ENCODE data around the gene KDM5A.
"Not testable (repeated sequence)": the region's sequence is repeated elsewhere in the genome, so short reads cannot be mapped to it uniquely, and the experiment has no call there.

Gene KDM5A

DNA sequence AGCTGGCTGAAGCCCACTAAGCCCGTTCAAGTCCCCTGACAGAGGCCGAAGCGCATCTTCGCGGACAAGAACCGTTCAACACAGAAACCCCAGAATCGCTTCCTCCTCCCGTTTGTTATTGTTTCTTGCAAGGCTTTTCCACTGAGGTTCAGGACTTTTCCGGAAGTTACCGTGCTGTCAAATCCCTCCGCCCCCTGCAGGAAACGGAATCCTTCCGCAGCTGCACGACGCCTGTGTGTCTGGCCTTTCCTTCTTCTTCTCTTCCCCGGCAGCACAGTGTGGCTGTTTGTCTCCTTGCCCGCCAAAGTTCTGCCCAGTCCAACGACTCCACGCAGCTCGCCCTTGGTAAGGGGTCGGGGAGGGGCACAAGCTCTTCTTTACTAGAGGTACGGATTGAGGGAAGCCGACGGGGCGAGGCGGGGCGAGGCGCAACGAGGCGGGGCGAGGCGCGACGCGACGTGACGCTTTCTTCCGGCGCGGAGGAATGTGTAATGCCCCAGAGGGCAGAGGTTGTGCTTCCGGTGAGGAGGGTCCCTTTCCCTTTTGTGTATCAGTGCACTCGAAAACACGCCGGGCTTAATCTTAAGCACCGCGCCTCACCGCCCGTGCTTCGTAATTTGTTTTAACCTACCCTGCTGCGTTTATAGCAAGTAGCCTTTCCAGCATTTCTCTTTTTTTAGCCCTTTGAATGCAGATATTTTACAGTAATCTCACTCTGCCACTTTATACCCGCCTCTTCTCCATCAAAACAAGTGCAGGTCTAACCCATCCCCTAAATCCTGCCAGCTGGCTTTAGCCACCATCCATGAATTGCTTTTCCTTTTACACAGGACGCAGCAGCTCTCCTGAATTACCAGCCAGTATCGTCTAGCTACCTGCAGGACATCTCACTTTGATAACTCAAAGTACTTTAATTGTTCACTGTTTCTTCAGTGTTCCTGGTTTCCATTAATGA lies at the start of gene KDM5A:
Gene KDM5A (minus strand): TSS at position 179 of the 955 bp plus-strand sequence. CDS start 229 bp downstream, outside the sequence.
- TF ChIP-seq, protein P1, sequence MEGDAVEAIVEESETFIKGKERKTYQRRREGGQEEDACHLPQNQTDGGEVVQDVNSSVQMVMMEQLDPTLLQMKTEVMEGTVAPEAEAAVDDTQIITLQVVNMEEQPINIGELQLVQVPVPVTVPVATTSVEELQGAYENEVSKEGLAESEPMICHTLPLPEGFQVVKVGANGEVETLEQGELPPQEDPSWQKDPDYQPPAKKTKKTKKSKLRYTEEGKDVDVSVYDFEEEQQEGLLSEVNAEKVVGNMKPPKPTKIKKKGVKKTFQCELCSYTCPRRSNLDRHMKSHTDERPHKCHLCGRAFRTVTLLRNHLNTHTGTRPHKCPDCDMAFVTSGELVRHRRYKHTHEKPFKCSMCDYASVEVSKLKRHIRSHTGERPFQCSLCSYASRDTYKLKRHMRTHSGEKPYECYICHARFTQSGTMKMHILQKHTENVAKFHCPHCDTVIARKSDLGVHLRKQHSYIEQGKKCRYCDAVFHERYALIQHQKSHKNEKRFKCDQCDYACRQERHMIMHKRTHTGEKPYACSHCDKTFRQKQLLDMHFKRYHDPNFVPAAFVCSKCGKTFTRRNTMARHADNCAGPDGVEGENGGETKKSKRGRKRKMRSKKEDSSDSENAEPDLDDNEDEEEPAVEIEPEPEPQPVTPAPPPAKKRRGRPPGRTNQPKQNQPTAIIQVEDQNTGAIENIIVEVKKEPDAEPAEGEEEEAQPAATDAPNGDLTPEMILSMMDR (IDR thresholded peaks at IDR 0.05; ENCODE audit: low read depth, low read length) = no peak
- DNase-seq (ENCODE audit: low read depth, low spot score) = peak; percentile 96
- in situ Hi-C loops (cut with HindIII; ENCODE audit: low sequenced_read_pairs) = no loop called here
- H3K4me3 ChIP-seq (ENCODE audit: low read depth, low read length) = peak within 1 kb of the TSS; percentile 76

DNA sequence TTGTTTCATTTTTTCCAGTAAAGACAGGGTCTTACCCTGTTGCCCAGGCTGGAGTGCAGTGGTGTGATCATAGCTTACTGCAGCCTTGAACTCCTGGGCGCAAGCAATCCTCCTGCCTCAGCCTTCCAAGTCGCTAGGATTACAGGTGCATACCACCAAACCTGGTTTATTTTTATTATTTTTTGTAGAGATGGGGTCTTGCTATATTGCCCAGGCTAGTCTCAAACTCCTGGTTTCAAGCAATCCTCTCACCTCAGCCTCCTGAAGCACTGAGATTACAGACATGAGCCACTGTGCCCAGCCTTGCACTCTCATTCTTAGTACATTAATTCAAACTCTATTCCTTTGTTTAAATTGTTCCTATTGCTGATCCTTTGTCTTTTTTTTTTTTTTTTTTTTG lies 46.6 kb upstream of the KDM5A start:
- DNase-seq (ENCODE audit: low read depth, low spot score); in situ Hi-C loops (cut with HindIII; ENCODE audit: low sequenced_read_pairs); H3K4me3 ChIP-seq (ENCODE audit: low read depth, low read length): not testable (repeated sequence)

DNA sequence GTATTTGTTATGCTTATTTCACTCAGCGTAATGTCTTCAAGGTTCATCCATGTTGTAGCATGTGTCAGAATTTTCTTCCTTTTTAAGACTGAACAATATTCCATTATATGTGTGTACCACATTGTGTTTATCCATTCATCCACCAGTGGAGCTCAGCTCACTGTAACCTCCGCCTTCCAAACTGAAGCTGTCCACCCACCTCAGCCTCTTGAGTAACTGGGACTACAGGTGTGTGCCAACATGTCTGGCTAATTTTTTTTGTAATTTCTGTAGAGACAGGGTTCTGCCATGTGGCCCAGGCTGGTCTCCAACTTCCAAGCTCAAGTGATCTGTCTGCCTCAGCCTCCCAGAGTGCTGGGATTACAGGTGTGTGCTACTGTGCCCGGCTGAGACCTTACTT lies 33.4 kb upstream of the KDM5A start:
- in situ Hi-C loops (cut with HindIII; ENCODE audit: low sequenced_read_pairs) = no loop called here
- no peak for DNase-seq (ENCODE audit: low read depth, low spot score)
- no peak overlapping the region for H3K4me3 ChIP-seq (ENCODE audit: low read depth, low read length)
- TF ChIP-seq, protein P1 (IDR thresholded peaks at IDR 0.05; ENCODE audit: low read depth, low read length) = no peak

DNA sequence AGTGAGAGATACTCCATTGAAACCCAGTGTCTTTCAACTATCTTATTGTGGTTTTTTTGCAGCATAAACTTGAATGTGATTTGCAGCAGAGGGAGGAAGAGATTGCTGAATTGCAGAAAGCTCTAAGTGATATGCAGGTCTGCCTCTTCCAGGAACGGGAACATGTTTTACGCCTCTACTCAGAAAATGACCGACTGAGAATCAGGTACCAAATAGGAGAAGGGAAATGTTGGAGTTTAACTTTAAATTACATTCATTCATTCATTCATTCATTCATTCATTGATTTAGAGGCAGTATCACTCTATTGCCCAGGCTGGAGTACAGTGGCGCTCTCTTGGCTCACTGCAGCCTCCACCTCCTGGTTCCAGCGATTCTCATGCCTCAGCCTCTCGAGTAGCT lies 29.3 kb upstream of the KDM5A start:
- TF ChIP-seq, protein P1 (IDR thresholded peaks at IDR 0.05; ENCODE audit: low read depth, low read length) = no peak
- no peak overlapping the region for H3K4me3 ChIP-seq (ENCODE audit: low read depth, low read length)
- DNase-seq (ENCODE audit: low read depth, low spot score) = no peak
- in situ Hi-C loops (cut with HindIII; ENCODE audit: low sequenced_read_pairs) = no loop called here

DNA sequence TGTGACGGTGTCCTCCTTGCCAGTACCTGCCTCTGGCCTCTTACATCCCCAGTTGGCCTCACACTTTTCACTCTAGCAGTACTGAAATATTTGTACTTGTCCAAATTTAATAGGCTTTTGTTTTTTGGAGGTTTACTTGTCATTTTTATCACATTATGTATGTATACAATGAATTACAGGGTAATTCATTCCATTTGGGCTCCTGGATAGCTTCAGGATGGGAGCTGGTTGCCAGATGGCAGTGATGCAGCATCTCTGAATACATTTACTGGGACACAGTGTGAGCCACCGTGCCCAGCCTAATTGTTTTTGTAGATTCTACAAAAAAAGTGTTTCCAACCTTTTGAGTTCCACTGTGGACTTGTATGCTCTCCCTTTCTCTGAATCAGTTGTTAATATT lies 25.7 kb upstream of the KDM5A start:
- TF ChIP-seq, protein P1 (IDR thresholded peaks at IDR 0.05; ENCODE audit: low read depth, low read length) = no peak
- DNase-seq (ENCODE audit: low read depth, low spot score) = no peak
- in situ Hi-C loops (cut with HindIII; ENCODE audit: low sequenced_read_pairs) = no loop called here
- no peak overlapping the region for H3K4me3 ChIP-seq (ENCODE audit: low read depth, low read length)

DNA sequence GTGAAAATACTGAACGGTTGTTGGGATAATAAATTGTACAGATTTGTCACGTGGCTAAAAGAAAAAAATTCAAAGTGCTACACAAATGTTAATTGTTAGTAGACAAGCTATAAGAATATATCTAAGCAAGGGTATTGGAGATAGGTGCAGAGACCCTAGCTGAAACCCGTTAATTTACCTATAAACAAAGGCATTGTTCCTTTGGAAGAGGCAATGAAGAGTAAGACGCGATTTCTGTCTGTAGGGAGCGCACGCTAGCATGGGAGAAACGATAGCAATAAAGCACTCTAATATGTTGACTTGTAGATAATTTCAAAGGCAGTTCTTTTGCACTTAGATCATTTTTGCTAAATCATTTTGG lies 12.9 kb upstream of the KDM5A start:
- peak overlapping the region; percentile 92 for H3K4me3 ChIP-seq (ENCODE audit: low read depth, low read length)
- in situ Hi-C loops (cut with HindIII; ENCODE audit: low sequenced_read_pairs) = no loop called here
- DNase-seq (ENCODE audit: low read depth, low spot score) = peak; percentile 51
- TF ChIP-seq, protein P1 (IDR thresholded peaks at IDR 0.05; ENCODE audit: low read depth, low read length) = peak; percentile 42

All from astrocyte of the spinal cord (primary cell).